Fibroblast of mammary gland (primary cell): ENCODE data around the gene GKN1.

ENCODE experiments used
- DNase-seq: peaks from one replicate; pipeline ENCODE4 v3.0.0-alpha.2; 2010; ENCODE audit warnings: low read depth
- H3K4me3 ChIP-seq: 2 replicates; pipeline ENCODE4 v1.5.1; 2011; ENCODE audit warnings: low read depth, mild to moderate bottlenecking, low read length, moderate library complexity; ENCODE audit not compliant: control insufficient read depth
- CTCF ChIP-seq: conservative IDR thresholded peaks from 2 replicates; pipeline ENCODE4 v1.5.1; 2011; ENCODE audit warnings: low read depth, low read length, inconsistent platforms; ENCODE audit not compliant: control insufficient read depth, insufficient read depth

The GKN1 gene

GRCh38 chr2:68994864-68995263 lies 20.4 kb downstream of the GKN1 start:
- TF ChIP-seq CTCF, result no peak
- DNase-seq, result peak; percentile 81
- no peak overlapping the region for H3K4me3 ChIP-seq

GRCh38 chr2:68995916-68996315 lies 21.5 kb downstream of the GKN1 start:
- TF ChIP-seq CTCF, result no peak
- no peak overlapping the region for H3K4me3 ChIP-seq
- DNase-seq, result no peak

- DNase-seq, result no peak
- TF ChIP-seq CTCF, result no peak
- H3K4me3 ChIP-seq, result no peak overlapping the region
These were observed 23.0 kb downstream of the GKN1 start for GRCh38 chr2:68997401-68997800.

- no peak for DNase-seq
- no peak for TF ChIP-seq CTCF
- H3K4me3 ChIP-seq, result no peak overlapping the region
These were observed 27.4 kb downstream of the GKN1 start for GRCh38 chr2:69001879-69002278.

GRCh38 chr2:69003731-69004130 lies 29.3 kb downstream of the GKN1 start:
- no peak for TF ChIP-seq CTCF
- H3K4me3 ChIP-seq, result no peak overlapping the region
- DNase-seq, result no peak

GRCh38 chr2:69007169-69007568 lies 32.7 kb downstream of the GKN1 start:
- no peak for DNase-seq
- no peak for TF ChIP-seq CTCF

GRCh38 chr2:69007603-69008002 lies 33.2 kb downstream of the GKN1 start:
- no peak for TF ChIP-seq CTCF
- peak; percentile 11 for DNase-seq
- H3K4me3 ChIP-seq, result no peak overlapping the region

More at GRCh38 chr2:69007169-69007568, 32.7 kb downstream of the GKN1 start:
- no peak overlapping the region for H3K4me3 ChIP-seq
